HG02973 (cell line): ENCODE data around the gene GNG8.

ENCODE experiments used
- ATAC-seq: cut with Tn5 transposase; IDR thresholded peaks from one replicate; pipeline ENCODE4 v1.9.1; 2021; ENCODE audit warnings: moderate library complexity; ENCODE audit not compliant: unreplicated experiment

The GNG8 gene

DNA sequence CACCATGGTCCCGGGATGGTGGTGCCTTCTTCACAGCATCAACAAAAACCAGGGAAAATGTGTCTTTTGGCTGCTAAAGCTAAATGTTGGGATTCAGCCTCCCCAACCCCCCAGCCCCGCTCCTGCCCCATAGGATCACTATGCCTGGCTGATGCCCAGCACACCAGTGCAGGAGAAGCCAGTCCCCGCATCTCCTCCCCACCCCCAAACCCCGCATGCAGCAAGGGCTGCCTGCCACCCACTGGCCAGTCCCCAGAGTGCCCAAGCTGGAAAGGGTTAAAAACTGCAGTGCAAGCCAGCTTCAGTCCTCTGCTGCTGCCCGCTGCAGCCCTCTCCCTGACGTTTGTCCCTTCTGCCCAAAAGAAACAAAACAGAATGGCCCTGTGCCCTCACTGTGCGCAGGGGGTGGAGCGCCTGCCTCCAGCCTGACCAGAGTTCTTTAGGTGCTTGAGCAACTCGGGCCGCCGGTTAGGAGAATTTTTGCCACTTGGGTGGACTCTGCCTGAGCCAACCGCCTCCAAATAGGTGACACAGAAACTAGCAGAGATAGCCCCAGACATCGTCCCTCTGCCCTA, 31.1 kb downstream of the GNG8 start:
- ATAC-seq: no peak

DNA sequence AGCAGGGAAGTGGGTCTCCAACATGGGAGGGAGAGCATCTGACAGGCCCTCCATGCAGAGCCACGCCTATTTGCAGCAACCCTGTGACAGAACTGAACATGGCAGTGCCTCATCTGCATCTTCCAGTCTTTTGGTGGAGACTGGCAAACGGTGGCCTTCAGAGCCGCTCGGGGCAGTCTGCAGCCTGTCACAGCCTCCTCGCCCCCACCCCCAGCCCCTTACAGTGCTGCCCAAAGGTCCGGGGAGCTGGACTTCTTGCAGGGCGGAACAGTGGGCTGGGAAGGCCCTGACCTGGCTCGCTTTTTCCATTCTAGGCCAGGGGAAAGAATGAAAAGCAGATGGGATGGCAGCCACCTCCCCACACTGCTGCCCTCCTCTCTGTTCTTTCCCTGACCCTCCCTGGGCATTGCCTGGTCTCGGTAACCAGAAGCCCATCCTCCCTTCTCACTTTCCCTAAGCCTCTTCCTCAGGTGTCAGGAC, 32.2 kb downstream of the GNG8 start:
- no peak for ATAC-seq

DNA sequence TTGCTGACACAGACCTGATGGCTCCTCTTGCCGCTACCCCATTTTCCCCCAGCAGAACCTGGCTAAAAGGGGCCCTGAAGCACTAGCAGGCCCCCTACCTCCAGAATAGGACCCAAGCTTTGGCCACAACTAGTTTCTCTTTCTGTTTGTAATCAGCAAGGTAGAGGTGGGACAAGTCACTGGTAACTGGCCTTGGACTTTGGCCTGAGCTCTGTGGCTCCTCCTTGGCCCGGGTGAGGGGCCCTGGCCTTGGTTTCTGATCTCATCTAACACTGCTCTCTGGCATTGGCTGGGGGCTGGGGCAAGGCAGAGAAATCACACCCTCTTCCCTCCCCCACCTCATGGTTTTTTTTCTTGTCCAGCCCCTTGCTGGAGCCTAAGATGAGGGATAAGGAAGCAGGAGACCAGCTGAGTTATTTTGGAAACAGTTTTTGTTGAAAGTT, 32.8 kb downstream of the GNG8 start:
- ATAC-seq: no peak

DNA sequence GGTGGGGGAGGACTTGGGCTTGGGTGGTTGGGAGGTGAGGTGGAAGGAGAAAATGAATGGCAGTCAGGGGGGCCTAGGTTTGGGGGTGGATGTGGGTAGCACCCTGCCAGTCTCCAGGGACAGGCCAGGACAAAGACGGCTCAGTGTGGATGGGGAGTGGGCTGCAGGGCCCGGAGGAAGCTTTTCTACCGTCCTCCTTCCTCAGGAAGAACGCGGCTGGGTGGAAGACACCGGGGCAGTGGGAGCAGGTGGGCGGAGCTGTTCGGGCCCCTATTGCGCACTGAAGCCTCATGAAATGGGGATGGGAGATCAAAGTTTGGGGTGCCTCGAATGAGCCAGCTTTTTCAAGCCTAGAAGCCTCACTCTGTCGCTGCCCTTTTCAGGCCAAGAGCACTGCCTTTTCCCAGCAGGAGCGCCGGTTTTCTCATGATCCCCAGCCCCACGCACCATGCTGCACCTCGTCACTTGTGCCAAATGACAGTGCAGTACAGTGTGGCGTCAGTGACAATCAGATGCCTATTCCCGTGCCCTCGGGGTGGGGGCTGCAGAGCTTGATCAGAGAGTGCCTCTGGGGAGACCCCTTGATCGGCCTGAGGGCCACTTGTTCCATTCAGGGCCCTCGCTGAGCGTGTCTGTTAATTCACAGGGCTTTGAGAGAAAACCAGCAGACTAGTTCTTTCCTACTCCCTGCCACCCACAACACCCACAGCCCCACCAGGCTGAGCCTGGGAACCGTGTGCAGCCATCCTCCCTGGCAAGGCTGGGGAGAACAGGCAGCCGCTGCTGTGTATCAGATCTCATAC, 33.4 kb downstream of the GNG8 start:
- no peak for ATAC-seq

DNA sequence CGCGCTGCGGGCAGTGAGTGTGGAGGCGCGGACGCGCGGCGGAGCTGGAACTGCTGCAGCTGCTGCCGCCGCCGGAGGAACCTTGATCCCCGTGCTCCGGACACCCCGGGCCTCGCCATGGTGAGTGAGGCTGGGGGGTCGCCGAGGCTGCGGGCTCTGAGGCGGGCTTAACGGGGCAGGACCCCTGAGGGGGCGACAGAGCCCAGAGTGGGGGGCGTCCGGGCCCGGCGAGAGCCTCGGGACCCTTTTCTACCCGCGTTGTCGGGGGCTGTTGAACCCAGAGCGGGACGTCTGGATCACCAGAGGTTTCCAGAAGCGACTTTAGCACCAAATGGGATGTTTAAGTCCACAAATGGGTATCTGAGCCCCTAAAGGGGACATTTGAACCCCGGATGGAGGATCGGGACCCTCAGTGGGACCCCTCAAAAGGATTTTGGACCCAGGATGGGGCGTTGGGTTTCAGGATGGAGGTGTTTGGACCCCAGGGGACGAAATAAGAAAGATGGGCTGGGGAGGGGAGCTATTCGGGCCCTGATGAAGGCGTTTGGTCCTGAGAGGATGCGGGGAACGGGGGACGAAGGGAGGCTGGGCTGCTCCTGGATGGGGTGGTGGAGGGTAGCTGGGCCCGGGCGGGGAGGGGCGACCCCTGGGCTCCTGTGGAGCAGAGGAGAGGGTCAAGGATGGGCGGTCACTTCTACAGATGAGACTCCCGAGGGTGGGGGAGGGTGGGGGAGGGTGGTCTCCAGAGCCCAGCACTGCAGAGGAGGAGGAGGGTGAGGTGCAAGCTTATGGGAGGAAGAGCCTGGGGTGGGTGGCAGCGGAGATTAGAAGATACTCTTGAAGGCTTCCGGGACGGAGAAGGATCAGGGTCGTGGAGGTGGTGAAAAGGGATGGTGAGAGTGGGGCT, 34.4 kb downstream of the GNG8 start, which contains the start of gene CALM3:
CALM3 (plus strand) TSS at position 13 of the 907 bp plus-strand sequence; CDS start at position 118, 105 bp downstream.
- no peak for ATAC-seq

DNA sequence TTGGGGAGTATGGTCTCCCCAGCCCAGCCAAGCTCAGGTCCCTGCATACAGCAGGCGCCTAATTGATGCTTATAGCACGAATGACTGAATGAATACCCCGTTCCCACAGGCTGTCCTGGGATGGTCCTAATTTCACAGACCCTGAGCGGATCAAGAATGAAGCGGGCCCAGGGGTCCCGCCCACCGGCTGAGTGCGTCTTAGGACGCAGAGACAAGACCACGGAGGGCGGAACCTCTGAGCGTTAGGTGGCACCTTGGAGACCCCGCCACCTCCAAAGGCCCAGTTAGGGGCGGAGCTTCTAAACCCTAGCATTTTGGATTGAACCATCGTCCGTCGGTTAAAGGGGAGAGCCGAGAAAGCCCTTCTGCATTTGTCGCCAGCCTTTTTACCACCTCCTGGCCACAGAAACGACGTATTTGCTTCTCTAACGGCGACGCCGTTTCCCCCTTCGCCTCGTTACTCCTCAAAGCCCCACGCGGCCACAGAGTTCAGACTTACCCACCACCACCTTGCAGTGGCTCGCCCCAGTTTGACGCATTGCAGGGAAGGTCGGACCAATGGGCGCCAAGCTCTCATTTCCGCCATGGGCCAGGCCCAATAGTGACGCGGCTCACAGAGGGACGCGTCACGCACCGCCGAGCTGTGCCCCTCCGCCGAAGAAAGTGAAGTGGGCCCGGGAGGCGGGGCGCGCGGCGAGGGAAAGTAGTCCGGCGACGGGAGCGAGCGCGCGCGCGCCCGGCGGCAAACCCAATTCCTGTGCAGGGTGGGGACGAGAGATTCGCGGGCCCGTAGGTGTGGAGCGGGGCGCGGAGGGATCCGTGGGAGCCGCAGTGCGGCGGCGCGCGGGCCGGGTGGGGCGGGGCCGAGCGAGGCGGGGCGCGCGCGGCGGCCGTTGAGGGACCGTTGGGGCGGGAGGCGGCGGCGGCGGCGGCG, 35.4 kb downstream of the GNG8 start:
- peak; percentile 76 for ATAC-seq

DNA sequence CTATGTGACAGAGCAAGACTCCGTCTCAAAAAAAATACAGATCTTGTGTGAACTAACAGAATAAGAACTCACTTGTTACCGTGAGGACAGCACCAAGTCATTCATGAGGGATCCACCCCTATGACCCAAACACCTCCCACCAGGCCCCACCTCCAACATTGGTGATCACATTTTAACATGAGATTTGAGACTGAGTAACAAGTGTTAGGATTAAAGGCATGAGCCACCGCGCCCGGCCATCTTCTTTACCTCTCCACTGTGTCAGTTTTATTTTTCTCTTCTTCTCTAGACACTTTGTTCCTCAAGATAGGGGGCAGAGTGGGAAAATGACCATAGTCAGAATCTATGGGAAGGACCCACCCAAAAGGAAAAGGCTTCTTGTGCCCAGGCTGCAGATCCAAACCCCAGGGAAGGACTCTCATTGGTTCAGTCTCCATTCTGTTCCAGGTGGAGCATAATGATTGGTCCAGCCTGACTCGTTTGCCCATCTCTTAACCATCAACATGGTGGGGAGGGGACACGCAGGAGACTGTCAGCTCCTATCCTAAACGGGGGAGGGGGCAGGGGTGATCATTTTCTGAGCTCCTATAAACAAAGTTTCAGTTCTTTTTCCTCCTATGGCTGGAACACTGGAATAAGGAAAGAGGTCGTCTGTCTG, 36.2 kb downstream of the GNG8 start:
- ATAC-seq: no peak

DNA sequence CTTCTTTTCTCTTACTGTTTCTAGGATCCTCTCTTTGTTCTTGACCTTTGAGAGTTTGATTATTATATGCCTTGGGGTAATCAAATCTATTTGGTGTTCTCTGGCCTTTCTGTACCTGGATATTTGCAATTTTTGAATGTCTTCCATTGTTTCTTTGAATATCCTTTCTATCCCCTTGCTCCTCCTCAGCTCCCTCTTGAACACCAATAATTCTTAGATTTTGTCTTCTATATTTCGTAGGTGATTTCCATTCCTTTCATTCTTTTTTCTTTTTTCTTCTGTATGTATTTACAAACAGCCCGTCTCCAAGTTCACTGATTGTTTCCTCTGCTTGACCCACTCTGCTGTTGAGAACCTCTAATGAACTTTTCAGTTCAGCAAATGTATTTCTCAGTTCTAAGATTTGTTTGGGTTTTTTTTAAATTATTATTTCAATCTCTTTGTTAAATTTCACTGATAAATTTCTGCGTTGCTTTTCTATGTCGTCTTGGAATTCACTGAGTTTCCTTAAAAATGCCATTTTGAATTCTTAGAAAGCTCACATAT, 37.6 kb downstream of the GNG8 start:
- ATAC-seq: no peak

DNA sequence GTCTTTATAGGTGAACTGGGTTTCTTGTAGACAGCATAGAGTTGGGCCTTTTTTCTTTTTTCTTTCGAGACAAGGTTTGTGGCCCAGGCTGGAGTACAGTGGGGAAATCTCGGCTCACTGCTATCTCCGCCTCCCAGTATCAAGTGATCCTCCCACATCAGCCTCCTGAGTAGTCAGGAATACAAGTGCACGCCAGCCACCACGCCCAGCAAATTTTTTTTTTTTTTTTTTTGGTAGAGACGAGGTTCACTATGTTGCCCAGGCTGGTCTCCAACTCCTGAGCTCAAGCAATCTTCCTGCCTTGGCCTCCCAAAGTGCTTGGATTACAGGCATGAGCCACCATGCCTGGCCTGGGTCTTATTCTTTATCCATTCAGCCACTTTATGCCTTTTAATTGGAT, 40.0 kb downstream of the GNG8 start:
- ATAC-seq: no peak

DNA sequence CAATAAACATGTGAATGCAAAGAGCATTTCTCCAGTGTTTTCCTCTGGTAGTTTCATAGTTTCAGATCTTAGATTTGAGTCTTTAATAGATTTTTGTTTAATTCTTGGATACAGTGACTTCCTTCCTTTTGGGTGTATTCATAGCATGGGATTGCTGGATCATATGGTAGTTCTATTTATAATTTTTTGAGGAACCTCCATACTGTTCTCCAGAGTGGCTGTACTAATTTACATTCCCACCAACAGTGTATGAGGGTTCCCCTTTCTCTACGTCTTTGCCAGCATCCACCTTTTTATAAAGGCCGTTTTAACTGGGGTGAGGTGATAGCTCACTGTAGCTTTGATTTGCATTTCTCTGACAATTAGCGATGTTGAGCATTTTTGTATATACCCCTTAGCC, 44.1 kb downstream of the GNG8 start:
- ATAC-seq: no peak

DNA sequence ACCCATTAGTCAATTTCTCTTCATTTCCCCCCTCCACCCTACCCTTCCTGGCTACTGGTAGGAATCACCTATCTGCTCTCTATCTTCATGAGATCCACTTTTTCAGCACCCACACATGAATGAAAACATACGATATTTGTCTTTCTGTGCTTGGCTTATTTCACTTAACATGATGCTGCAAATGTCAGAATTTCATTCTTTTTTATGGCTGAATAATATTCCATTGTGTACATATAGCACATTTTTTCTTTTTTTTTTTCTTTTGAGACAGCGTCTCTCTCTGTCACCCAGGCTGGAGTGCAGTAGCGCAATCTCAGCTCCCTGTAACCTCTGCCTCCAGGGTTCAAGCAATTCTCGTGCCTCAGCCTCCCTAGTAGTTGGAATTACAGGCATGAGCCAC, 44.7 kb downstream of the GNG8 start:
- no peak for ATAC-seq

DNA sequence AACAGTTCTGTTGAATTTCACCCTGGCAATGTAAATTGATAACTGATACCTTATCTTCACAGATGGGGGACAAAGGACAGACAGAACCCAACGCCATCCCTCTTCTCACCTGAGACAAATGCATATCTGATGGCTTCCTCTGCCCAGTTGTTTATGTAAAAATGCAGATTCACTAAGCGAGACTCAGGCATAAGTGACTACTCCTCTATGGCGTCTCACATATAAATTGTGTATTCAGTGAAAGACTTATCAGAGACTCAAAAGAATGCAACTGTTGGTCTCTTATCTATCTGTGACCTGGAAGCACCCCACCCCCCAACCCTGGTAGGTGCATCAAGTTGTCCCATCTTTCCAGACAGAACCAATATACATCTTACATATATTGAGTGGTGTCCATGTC, 48.1 kb downstream of the GNG8 start:
- ATAC-seq: no peak

DNA sequence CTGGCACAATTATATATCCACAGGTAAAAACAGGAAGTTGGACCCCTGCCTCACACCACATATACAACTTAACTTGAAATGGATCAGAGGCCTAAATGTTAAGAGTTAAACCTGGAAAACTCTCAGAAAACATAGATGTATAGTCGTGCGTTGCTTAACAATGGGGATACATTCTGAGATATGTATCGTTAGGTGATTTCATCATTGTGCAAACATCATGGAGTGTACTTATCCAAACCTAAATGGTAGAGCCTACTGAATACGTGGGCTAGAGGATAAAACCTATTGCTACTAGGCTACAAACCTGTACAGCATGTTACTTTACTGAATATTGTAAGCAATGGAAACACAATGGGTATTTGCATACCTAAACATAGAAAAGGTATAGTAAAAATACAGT, 49.7 kb downstream of the GNG8 start:
- ATAC-seq: no peak

DNA sequence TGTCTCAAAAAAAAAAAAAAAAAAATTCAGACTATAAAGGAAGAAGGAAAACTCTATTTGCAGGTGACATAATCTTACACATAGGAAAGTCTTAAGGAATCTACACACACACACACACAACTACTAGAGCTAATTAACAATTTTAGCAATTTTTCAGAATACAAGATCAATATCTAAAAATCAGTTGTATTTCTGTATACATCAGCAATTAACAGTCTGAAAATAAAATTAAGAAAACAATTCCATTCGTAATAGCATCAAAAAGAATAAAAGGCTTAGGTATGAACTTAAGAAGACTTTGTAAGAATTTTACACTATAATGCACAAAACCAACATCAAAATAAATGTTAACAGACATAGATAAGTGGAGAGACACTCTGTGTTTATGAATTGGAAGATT, 50.5 kb downstream of the GNG8 start:
- ATAC-seq: no peak
